NT2/D1 (cell line): ENCODE results near the gene RBMS3.
A peak's percentile ranks its signal among the peaks of the same experiment; 100 is the strongest.

Experiments used
- DNase-seq: peaks from one replicate; pipeline ENCODE4 v3.0.0-alpha.2; 2011; ENCODE audit warnings: low read depth, low spot score
- H3K27me3 ChIP-seq: 2 replicates; pipeline ENCODE4 v1.6.0; 2011; ENCODE audit warnings: mild to moderate bottlenecking; ENCODE audit not compliant: insufficient read length, insufficient read depth
- H3K36me3 ChIP-seq: 2 replicates; pipeline ENCODE4 v1.6.1; 2011; ENCODE audit warnings: mild to moderate bottlenecking, low read length, mixed read lengths; ENCODE audit not compliant: insufficient read depth, insufficient read length
- H3K4me1 ChIP-seq: 2 replicates; pipeline ENCODE4 v1.5.1; 2011; ENCODE audit not compliant: insufficient read depth, insufficient read length
- H3K4me3 ChIP-seq: 2 replicates; pipeline ENCODE4 v1.5.1; 2011; ENCODE audit warnings: low read depth; ENCODE audit not compliant: insufficient read length
- H3K9ac ChIP-seq: 2 replicates; pipeline ENCODE4 v1.6.0; 2011; ENCODE audit warnings: low read depth; ENCODE audit not compliant: insufficient read length
- H3K9me3 ChIP-seq: 2 replicates; pipeline ENCODE4 v1.5.1; 2011; ENCODE audit warnings: mild to moderate bottlenecking, low read length; ENCODE audit not compliant: insufficient read depth
- SUZ12 ChIP-seq: IDR thresholded peaks from 2 replicates; pipeline ENCODE4 v1.6.1; 2011; ENCODE audit not compliant: insufficient read length, insufficient read depth; ENCODE audit errors: extremely low read depth
- YY1 ChIP-seq: IDR thresholded peaks from 2 replicates; pipeline ENCODE4 v1.6.1; 2011; ENCODE audit not compliant: insufficient read length, insufficient read depth
- ZNF274 ChIP-seq: IDR thresholded peaks from 2 replicates; pipeline ENCODE4 v1.6.1; 2011; ENCODE audit warnings: mild to moderate bottlenecking, low read depth, low read length

RBMS3 gene

DNA sequence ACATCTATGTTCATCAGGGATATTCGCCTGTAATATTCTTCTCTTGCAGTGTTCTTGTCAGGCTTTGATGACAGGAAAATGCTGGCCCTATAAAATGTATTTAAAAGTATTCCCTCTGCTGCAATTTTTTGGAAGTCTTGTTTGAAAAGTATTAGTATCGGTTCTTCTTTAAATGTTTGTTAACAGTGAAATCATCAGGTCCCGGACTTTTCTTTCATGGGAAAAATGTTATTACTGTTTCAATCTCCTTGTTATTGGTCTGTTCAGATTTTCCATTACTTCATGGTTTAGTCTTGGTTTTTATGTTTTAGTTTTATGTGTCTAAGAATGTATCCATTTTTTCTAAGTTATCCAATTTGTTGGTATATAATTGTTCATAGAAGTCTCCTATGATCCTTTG lies 225.6 kb downstream of the RBMS3 start:
- H3K27me3 ChIP-seq, result no peaks in the 10 kb centered on the region
- no peak overlapping the region for H3K9ac ChIP-seq
- no peak overlapping the region for H3K4me3 ChIP-seq
- no peak for TF ChIP-seq ZNF274
- TF ChIP-seq YY1, result no peak
- no peak for TF ChIP-seq SUZ12
- H3K4me1 ChIP-seq, result no peaks in the 10 kb centered on the region
- H3K9me3 ChIP-seq, result no peaks in the 10 kb centered on the region
- DNase-seq, result no peak
- no peaks in the 10 kb centered on the region for H3K36me3 ChIP-seq

DNA sequence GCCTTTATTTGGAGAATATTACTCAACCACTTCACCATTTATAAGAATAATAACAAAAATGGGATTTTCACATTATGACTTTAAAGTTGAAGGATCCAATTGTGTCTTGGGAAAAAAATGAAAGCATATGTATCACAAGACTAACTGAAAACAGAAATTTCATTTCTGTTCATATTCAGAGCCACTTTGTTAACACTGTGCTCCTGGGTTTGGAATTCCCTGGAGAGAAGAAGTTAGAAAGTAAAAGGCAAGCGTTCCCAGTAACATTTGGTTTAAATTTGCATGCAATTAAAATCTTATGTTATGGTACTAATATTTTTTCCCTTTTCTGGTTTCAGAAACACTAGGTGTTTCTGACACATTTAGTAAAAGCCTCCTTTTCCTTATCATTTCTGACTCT lies 230.8 kb downstream of the RBMS3 start:
- no peak for DNase-seq
- H3K27me3 ChIP-seq, result no peaks in the 10 kb centered on the region
- TF ChIP-seq YY1 (no peak), ZNF274 (no peak), SUZ12 (no peak)

DNA sequence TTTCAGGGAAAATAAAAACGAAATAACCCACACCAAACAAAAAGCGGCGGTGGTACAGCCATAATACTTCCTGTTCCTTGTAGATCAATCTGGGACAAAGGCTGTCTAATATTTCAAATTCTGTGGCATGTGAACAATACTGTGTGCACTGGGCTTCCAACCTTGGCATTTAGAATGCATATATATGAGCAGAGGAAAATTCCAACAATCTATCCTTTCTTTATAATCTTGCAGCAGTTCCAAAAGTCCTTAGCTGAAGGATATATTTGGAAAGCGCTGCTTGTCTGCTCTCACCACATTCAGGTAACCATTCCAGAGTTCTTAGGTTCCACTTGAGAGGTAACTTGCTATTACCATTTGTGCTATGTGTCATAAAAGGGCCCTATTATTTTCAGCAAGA lies 231.8 kb downstream of the RBMS3 start:
- Histone ChIP-seq H3K9me3 (no peaks in the 10 kb centered on the region), H3K27me3 (no peaks in the 10 kb centered on the region), H3K36me3 (no peaks in the 10 kb centered on the region), H3K4me3 (no peak overlapping the region), H3K4me1 (no peaks in the 10 kb centered on the region), H3K9ac (no peak overlapping the region)
- DNase-seq, result no peak
- no peak for TF ChIP-seq ZNF274
- TF ChIP-seq YY1, result no peak

More for the DNA sequence above, 230.8 kb downstream of the RBMS3 start:
- Histone ChIP-seq H3K4me3 (no peak overlapping the region), H3K9me3 (no peaks in the 10 kb centered on the region), H3K4me1 (no peaks in the 10 kb centered on the region), H3K36me3 (no peaks in the 10 kb centered on the region), H3K9ac (no peak overlapping the region)

DNA sequence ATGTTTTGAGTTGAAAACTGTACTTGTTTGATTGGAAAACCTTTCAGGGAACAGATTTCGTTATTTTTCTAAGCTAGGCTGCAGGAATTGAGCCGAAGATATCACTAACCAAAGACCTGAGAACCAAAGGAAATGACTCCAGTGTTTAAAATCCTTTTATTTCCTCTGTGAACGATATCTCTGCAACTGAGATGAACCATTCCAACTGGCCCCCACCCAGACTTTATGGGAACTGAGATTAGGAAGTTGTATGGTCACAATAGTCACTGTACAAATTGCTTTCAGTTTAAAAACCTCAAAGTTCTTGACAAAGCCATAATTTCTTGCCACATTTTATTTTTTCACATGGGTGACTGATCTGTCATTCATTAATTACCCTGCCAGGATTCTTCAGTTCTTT lies 232.4 kb downstream of the RBMS3 start:
- TF ChIP-seq ZNF274, result no peak
- no peak for TF ChIP-seq SUZ12
- no peak for TF ChIP-seq YY1
- Histone ChIP-seq H3K9ac (no peak overlapping the region), H3K27me3 (no peaks in the 10 kb centered on the region), H3K36me3 (no peaks in the 10 kb centered on the region), H3K4me3 (no peak overlapping the region), H3K4me1 (no peaks in the 10 kb centered on the region), H3K9me3 (no peaks in the 10 kb centered on the region)
- DNase-seq, result no peak

DNA sequence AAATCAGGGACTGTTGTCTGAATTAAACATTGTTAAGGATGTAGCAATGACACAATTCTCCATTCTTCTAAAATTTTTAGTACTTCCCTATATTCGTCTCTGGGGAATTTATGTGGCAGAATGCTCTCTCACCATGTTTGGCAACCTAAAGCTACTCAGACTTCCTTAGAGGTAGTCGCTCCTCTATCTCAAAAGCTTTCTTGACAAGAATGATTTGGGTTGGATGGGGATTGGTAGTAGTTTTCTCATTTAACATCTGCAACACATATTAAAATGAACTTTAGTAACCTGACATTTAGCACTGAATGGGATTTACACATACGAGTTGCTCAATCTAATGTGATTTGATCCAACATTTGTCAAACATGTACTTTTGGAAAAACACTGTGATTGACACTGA lies 233.3 kb downstream of the RBMS3 start:
- Histone ChIP-seq H3K4me3 (no peak overlapping the region), H3K9me3 (no peaks in the 10 kb centered on the region), H3K9ac (no peak overlapping the region), H3K4me1 (no peaks in the 10 kb centered on the region), H3K36me3 (no peaks in the 10 kb centered on the region), H3K27me3 (no peaks in the 10 kb centered on the region)
- TF ChIP-seq YY1, result no peak
- TF ChIP-seq ZNF274, result no peak
- TF ChIP-seq SUZ12, result no peak
- no peak for DNase-seq

DNA sequence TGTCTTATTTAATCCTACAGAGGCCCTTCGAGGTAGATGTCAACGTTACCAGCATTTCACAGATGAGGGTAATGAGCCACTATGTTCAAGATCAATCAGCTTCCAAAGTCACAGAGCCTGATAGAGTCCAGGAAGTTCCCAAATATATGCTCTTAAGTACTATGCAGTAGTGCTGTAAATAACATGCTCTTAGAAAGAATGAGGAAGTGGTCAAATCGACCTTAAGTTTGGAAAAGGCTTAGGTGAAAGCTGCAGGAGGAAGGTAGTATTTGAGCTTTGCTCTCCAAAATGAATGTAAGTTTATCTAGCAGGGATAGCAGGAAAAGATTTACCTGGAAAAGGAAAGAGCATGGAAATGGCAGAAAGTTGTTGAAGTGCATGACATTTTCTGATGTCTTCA lies 234.0 kb downstream of the RBMS3 start:
- no peaks in the 10 kb centered on the region for H3K9me3 ChIP-seq
- TF ChIP-seq ZNF274 (no peak), SUZ12 (no peak), YY1 (no peak)
- no peak overlapping the region for H3K9ac ChIP-seq
- no peaks in the 10 kb centered on the region for H3K36me3 ChIP-seq
- DNase-seq, result no peak
- H3K4me3 ChIP-seq, result no peak overlapping the region
- no peaks in the 10 kb centered on the region for H3K27me3 ChIP-seq
- no peaks in the 10 kb centered on the region for H3K4me1 ChIP-seq

DNA sequence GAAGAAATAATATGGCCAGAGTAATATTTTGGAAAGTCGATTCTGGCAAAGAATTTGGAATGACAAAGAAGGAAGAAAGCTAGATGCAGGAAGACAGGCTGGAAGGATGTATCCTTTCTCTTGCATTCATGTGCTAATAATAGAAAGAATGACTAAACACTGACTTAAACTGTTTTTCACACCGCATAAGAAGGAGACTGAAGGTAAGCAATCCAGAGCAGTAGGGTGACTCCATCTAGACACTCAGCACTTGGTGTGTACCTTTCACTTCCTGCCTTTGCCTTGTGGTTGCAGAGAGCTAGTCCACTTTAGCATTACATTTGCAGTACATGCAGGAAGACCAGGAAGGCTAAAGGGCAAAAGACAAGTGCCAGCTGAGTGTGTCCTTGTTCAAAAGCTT lies 234.6 kb downstream of the RBMS3 start:
- TF ChIP-seq SUZ12, result no peak
- no peak for TF ChIP-seq YY1
- H3K4me1 ChIP-seq, result no peaks in the 10 kb centered on the region
- no peaks in the 10 kb centered on the region for H3K27me3 ChIP-seq

DNA sequence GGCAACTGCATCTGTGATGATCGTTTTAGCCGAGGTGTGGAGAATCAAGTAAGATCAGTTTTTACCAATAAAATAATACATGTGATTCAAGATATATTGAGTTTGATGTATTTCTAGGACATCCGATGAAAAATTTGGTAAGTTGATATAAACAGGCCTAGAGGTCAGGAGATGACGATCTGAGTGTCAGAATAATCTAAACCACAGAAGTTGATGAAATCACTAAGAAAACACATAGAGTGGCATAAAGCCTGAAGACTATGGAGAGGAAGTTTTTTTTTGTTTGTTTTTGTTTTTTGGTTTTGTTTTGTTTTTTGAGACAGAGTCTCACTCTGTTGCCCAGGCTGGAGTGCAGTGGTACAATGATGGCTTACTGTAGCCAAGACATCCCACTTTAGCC lies 235.3 kb downstream of the RBMS3 start:
- no peak for DNase-seq
- no peaks in the 10 kb centered on the region for H3K27me3 ChIP-seq
- H3K4me3 ChIP-seq, result no peak overlapping the region
- no peak overlapping the region for H3K9ac ChIP-seq
- no peaks in the 10 kb centered on the region for H3K4me1 ChIP-seq
- H3K9me3 ChIP-seq, result no peaks in the 10 kb centered on the region
- H3K36me3 ChIP-seq, result no peaks in the 10 kb centered on the region
- TF ChIP-seq SUZ12 (no peak), ZNF274 (no peak), YY1 (no peak)

More for the DNA sequence above, 234.6 kb downstream of the RBMS3 start:
- no peak overlapping the region for H3K4me3 ChIP-seq
- H3K9me3 ChIP-seq, result no peaks in the 10 kb centered on the region
- H3K9ac ChIP-seq, result no peak overlapping the region
- DNase-seq, result peak; percentile 49
- no peaks in the 10 kb centered on the region for H3K36me3 ChIP-seq
